Measurements from ENCODE around the gene AQP12B. TPM values are rescaled to one million over a fixed set of nuclear protein-coding genes. Genes with fewer than 3 reads are reported as not detected.

The AQP12B gene
- polyA plus RNA-seq, 1 donor (not counting 4 experiments of a cell fraction or from before 2014, with no cell fraction given) = not detected

GRCh38 chr2:240718896-240719490, 36.3 kb upstream of the AQP12B start:
- H3K27me3 ChIP-seq (ENCODE audit: control insufficient read depth, extremely low read depth, insufficient read depth, low read length) = peaks cover 14% of the 10 kb centered on the region
- dilution Hi-C loops (cut with MboI; ENCODE audit: extremely low pct_ligation_motif_present, low sequenced_read_pairs) = no loop called here
- no peak for DNase-seq (ENCODE audit: low read depth, low spot score)
- H3K9ac ChIP-seq (ENCODE audit: control insufficient read depth, extremely low read depth, insufficient read depth, low read length) = no peak overlapping the region
- H3K9me1 ChIP-seq (ENCODE audit: control insufficient read depth, extremely low read depth, insufficient read depth, low read length) = no peaks in the 10 kb centered on the region
- no peak overlapping the region for H3K4me3 ChIP-seq (ENCODE audit: control insufficient read depth in 2 of 3, extremely low read depth in 1 of 3, insufficient read depth in 2 of 3, low read depth in 1 of 3, low read length in 3 of 3)
- H4K20me1 ChIP-seq (ENCODE audit: control insufficient read depth, extremely low read depth, insufficient read depth, low read length) = no peaks in the 10 kb centered on the region
- no peak overlapping the region for H2AFZ ChIP-seq (ENCODE audit: control insufficient read depth, low read length)
- no peaks in the 10 kb centered on the region for H3K79me2 ChIP-seq (ENCODE audit: control insufficient read depth, insufficient read depth, low read length)
- FAIRE-seq = no peak
- no peaks in the 10 kb centered on the region for H3K36me3 ChIP-seq (ENCODE audit: control insufficient read depth in 2 of 2, extremely low read depth in 1 of 2, insufficient read depth in 2 of 2, low read length in 2 of 2)
- H3K27ac ChIP-seq (ENCODE audit: control insufficient read depth, insufficient read depth, low read length) = no peak overlapping the region
- no peaks in the 10 kb centered on the region for H3K9me3 ChIP-seq (ENCODE audit: control insufficient read depth, low read depth, low read length)
- TF ChIP-seq, protein P1, sequence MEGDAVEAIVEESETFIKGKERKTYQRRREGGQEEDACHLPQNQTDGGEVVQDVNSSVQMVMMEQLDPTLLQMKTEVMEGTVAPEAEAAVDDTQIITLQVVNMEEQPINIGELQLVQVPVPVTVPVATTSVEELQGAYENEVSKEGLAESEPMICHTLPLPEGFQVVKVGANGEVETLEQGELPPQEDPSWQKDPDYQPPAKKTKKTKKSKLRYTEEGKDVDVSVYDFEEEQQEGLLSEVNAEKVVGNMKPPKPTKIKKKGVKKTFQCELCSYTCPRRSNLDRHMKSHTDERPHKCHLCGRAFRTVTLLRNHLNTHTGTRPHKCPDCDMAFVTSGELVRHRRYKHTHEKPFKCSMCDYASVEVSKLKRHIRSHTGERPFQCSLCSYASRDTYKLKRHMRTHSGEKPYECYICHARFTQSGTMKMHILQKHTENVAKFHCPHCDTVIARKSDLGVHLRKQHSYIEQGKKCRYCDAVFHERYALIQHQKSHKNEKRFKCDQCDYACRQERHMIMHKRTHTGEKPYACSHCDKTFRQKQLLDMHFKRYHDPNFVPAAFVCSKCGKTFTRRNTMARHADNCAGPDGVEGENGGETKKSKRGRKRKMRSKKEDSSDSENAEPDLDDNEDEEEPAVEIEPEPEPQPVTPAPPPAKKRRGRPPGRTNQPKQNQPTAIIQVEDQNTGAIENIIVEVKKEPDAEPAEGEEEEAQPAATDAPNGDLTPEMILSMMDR (optimal IDR thresholded peaks at IDR 0.05 in 1 of 3, IDR thresholded peaks at IDR 0.05 in 1 of 3, conservative IDR thresholded peaks at IDR 0.05 in 1 of 3; ENCODE audit: extremely low read depth in 1 of 3, insufficient read depth in 2 of 3, low read length in 3 of 3) = no peak
- no peak for TF ChIP-seq EZH2 (IDR thresholded peaks at IDR 0.05; ENCODE audit: low read length)
- H3K4me2 ChIP-seq (ENCODE audit: control insufficient read depth, extremely low read depth, insufficient read depth, low read depth, low read length) = no peak overlapping the region
- H3K4me1 ChIP-seq (ENCODE audit: control insufficient read depth, extremely low read depth, insufficient read depth, low read length) = no peaks in the 10 kb centered on the region

GRCh38 chr2:240717681-240718581, 35.2 kb upstream of the AQP12B start:
- H3K27me3 ChIP-seq (ENCODE audit: control insufficient read depth, extremely low read depth, insufficient read depth, low read length) = peaks cover 17% of the 10 kb centered on the region
- H2AFZ ChIP-seq (ENCODE audit: control insufficient read depth, low read length) = no peak overlapping the region
- no peaks in the 10 kb centered on the region for H3K4me1 ChIP-seq (ENCODE audit: control insufficient read depth, extremely low read depth, insufficient read depth, low read length)
- no peaks in the 10 kb centered on the region for H4K20me1 ChIP-seq (ENCODE audit: control insufficient read depth, extremely low read depth, insufficient read depth, low read length)
- no peak overlapping the region for H3K4me3 ChIP-seq (ENCODE audit: control insufficient read depth in 2 of 3, extremely low read depth in 1 of 3, insufficient read depth in 2 of 3, low read depth in 1 of 3, low read length in 3 of 3)
- H3K9ac ChIP-seq (ENCODE audit: control insufficient read depth, extremely low read depth, insufficient read depth, low read length) = no peak overlapping the region
- no peak for DNase-seq (ENCODE audit: low read depth, low spot score)
- H3K9me3 ChIP-seq (ENCODE audit: control insufficient read depth, low read depth, low read length) = no peaks in the 10 kb centered on the region
- H3K27ac ChIP-seq (ENCODE audit: control insufficient read depth, insufficient read depth, low read length) = no peak overlapping the region
- H3K9me1 ChIP-seq (ENCODE audit: control insufficient read depth, extremely low read depth, insufficient read depth, low read length) = no peaks in the 10 kb centered on the region
- FAIRE-seq = no peak
- no peaks in the 10 kb centered on the region for H3K79me2 ChIP-seq (ENCODE audit: control insufficient read depth, insufficient read depth, low read length)
- dilution Hi-C loops (cut with MboI; ENCODE audit: extremely low pct_ligation_motif_present, low sequenced_read_pairs) = no loop called here
- H3K4me2 ChIP-seq (ENCODE audit: control insufficient read depth, extremely low read depth, insufficient read depth, low read depth, low read length) = no peak overlapping the region
- TF ChIP-seq EZH2 (IDR thresholded peaks at IDR 0.05; ENCODE audit: low read length) = no peak
- TF ChIP-seq, protein P1 (optimal IDR thresholded peaks at IDR 0.05 in 1 of 3, IDR thresholded peaks at IDR 0.05 in 1 of 3, conservative IDR thresholded peaks at IDR 0.05 in 1 of 3; ENCODE audit: extremely low read depth in 1 of 3, insufficient read depth in 2 of 3, low read length in 3 of 3) = no peak
- no peaks in the 10 kb centered on the region for H3K36me3 ChIP-seq (ENCODE audit: control insufficient read depth in 2 of 2, extremely low read depth in 1 of 2, insufficient read depth in 2 of 2, low read length in 2 of 2)
